ENCODE results near the gene RFX2. TPM values are rescaled to one million over a fixed set of nuclear protein-coding genes. Genes with fewer than 3 reads are reported as not detected.
"Not testable (repeated sequence)": the region's sequence is repeated elsewhere in the genome, so short reads cannot be mapped to it uniquely, and the experiment has no call there.

The RFX2 gene
- total RNA-seq, 1 experiment from 2014 or later, result 14.8 TPM

- no peak for DNase-seq (ENCODE audit: low spot score)
Observed at GRCh38 chr19:5991244-5991838, 119.0 kb downstream of the RFX2 start.

GRCh38 chr19:5990289-5990797 is 120.0 kb downstream of the RFX2 start:
- DNase-seq (ENCODE audit: low spot score), result no peak

- DNase-seq (ENCODE audit: low spot score), result no peak
Observed at GRCh38 chr19:5989388-5990074, 120.8 kb downstream of the RFX2 start.

GRCh38 chr19:5988517-5989387 is 121.5 kb downstream of the RFX2 start:
- no peak for DNase-seq (ENCODE audit: low spot score)

- peak; percentile 83 for DNase-seq (ENCODE audit: low spot score)
Observed at GRCh38 chr19:5987077-5987818, 123.1 kb downstream of the RFX2 start.

GRCh38 chr19:5985837-5986236 is 124.5 kb downstream of the RFX2 start:
- DNase-seq (ENCODE audit: low spot score), result not testable (repeated sequence)

GRCh38 chr19:5985098-5985783 is 125.1 kb downstream of the RFX2 start:
- peak; percentile 85 for DNase-seq (ENCODE audit: low spot score)

DNA sequence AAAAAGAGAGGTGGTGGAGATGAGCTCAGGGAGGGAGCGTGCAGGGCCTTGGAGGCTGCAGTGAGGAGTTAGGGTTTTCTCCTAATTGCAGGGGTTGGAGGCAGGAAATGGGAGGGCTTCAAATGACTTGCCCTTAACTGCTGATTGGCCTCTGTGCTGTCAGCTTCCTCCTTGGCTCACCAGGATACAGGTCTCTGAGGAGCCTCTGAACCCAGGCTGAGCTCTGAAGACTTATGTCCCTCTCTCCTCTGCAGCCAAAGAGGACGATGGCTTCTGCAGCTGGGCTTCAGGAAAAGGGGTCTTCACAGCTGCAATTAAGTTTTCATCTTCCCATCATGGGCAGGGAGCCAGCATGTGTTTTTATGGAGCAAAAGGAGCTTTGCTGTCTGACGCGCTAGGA is 125.7 kb downstream of the RFX2 start:
- no peak for DNase-seq (ENCODE audit: low spot score)

DNA sequence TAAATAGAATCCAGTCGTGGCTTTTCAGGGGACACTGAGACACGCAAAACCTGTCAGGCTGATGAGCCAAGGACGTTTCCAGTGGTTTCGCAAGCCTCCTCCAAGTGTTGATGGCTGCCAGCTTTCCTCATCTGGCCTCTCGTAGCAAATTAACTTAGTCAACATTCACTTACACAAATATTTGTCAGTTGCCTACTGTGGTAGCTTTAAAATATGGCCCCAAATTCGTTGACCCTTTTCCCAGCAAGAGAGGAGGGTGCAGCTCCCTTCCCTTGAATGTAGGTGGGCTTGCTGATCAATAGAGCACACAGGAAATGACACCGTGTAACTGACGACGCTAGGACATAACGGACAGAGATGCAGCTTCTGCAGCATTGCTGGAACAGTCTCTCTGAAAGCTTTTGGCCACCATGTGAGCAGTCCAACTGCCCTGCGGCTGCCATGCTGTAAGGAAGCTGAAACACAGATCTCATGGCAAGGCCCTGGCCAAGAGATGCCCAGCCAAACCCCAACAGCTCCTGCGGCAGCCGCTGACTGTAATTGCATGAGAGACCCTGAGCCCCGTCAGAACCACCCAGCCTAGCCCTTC is 126.8 kb downstream of the RFX2 start:
- DNase-seq (ENCODE audit: low spot score), result no peak

- DNase-seq (ENCODE audit: low spot score), result no peak
Observed at GRCh38 chr19:5978606-5979552, 131.4 kb downstream of the RFX2 start.

GRCh38 chr19:5977785-5978605 is 132.3 kb downstream of the RFX2 start, which contains the start of gene RANBP3:
Gene RANBP3, minus strand, starts transcription at chr19:5978140. Its CDS starts 58 bp downstream, at chr19:5978082.
- DNase-seq (ENCODE audit: low spot score), result peak; percentile 98

- no peak for DNase-seq (ENCODE audit: low spot score)
Observed at GRCh38 chr19:5977222-5977784, 133.0 kb downstream of the RFX2 start.

- no peak for DNase-seq (ENCODE audit: low spot score)
Observed at GRCh38 chr19:5976768-5977167, 133.5 kb downstream of the RFX2 start.

GRCh38 chr19:5975388-5975728 is 134.9 kb downstream of the RFX2 start:
- DNase-seq (ENCODE audit: low spot score), result no peak

- no peak for DNase-seq (ENCODE audit: low spot score)
Observed at GRCh38 chr19:5974721-5975387, 135.4 kb downstream of the RFX2 start.

DNA sequence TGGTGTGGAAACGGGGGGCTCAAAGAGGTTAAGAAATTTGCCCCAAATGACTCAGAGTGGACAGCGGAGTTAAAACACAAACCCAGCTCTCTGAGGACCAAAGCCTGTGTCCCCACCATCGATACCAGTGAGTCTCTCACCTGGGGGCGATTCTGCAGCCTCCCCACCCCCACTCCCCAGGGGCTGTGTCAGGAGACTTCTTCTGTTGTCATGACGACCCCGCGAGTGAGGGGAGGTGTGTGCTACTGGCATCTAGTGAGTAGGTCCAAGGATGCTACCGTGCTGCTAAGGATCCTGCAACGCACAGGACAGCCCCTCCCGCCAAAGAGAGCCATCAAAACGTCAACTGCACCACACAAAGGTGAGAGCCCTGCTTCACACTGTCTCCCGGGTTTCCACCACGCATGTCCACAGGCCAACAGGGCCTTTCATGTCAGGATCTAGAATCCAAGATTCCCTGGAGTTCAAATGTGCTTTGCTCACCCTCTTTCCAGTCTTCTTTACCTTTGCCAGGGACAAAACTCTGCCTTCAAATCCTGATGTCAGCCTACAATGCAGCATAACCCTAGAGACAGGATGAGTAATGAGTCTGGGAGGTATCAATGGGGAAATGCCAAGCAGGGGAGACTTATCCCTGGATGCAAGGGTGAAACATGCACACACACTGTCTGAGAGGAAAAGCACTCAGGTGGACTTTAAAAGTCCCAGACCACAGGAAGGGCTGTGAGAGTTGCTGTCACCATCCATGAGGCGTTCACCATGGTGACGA is 136.2 kb downstream of the RFX2 start:
- no peak for DNase-seq (ENCODE audit: low spot score)

GRCh38 chr19:5973376-5973775 is 136.9 kb downstream of the RFX2 start:
- no peak for DNase-seq (ENCODE audit: low spot score)
